ENCODE measurements around the gene ITPR1. TPM values are rescaled to one million over a fixed set of nuclear protein-coding genes. Genes with fewer than 3 reads are reported as not detected.

ITPR1 gene
- total RNA-seq, 1 donor from 2014 or later: 121 TPM

DNA sequence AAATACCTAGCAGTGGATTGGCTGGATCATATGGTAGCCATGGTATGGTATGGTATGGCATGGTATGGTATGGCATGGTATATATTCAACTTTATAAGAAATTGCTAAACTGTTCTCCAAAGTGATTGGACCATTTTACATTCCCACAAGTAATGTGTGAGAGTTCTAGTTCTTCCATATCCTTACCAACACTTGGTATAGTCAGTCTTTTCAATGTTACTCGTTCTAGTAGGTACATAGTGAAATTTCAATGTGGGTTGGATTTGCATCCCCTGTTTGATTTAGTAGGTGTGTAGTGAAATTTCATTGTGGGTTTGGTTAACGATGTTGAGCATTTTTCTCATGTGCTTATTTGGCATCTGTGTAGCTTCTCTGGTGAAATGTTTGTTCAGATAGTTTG, 154.3 kb downstream of the ITPR1 start:
- H3K4me3 ChIP-seq: no peak overlapping the region
- intact Hi-C loops (cut with DNase I): no loop called here
- peaks cover 27 to 46% of the 10 kb centered on the region in 2 donors for H3K36me3 ChIP-seq
- no peak for DNase-seq (ENCODE audit: low spot score in 2 of 2)
- peaks cover 0 to 5% of the 10 kb centered on the region in 2 donors for H3K4me1 ChIP-seq
- H3K9me3 ChIP-seq: no peaks in the 10 kb centered on the region
- TF ChIP-seq, protein P1, sequence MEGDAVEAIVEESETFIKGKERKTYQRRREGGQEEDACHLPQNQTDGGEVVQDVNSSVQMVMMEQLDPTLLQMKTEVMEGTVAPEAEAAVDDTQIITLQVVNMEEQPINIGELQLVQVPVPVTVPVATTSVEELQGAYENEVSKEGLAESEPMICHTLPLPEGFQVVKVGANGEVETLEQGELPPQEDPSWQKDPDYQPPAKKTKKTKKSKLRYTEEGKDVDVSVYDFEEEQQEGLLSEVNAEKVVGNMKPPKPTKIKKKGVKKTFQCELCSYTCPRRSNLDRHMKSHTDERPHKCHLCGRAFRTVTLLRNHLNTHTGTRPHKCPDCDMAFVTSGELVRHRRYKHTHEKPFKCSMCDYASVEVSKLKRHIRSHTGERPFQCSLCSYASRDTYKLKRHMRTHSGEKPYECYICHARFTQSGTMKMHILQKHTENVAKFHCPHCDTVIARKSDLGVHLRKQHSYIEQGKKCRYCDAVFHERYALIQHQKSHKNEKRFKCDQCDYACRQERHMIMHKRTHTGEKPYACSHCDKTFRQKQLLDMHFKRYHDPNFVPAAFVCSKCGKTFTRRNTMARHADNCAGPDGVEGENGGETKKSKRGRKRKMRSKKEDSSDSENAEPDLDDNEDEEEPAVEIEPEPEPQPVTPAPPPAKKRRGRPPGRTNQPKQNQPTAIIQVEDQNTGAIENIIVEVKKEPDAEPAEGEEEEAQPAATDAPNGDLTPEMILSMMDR (IDR thresholded peaks at IDR 0.05): no peak
- H3K27ac ChIP-seq: no peak overlapping the region
- no peaks in the 10 kb centered on the region for H3K27me3 ChIP-seq

DNA sequence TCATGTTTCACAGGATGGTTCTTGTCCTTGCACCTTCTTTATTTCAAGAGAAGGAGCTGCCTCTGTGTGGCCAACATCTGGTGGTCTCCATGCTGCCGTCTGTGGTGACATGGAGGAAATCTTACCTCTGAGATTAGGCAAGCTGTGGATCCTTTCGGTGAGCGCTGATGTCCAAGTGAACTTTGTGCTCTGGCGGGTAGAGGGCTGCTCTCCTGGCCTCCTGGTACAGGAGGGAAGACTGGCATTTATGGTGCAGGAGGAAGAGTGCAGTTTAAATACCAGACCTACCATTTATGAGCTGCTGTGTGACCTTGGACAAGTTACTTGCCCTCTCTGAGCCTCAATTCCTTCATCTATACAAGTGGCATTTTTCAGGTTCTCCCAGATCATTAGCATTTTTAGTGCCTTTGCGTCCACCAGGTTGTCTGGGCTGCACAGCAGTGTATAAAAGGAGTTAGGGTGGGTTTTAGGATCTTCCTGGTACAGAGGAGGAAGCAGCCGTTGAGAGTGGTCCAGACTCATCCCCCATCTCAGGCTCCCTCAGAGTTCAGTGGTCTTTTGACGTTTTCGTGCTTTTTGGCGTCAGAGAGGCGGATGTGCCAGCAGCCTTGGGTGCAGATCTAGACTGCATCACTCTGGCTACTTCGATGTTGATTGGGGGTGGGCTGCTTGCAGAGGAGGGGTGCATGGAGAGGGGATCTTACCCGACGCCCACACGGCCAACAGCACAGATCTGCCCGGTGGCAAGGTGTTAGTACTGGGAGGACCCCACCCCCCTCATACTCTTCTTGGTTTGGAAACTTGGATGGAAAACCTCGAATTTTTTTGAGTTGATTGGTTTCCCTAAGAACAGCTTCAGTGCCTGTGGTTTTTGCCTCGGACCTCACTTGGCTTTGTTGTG, 162.2 kb downstream of the ITPR1 start:
- Histone ChIP-seq H3K27me3 (no peaks in the 10 kb centered on the region), H3K9me3 (no peaks in the 10 kb centered on the region), H3K4me3 (no peak overlapping the region), H3K27ac (peak overlapping the region; percentile 63 to 68), H3K36me3 (peaks cover 26 to 31% of the 10 kb centered on the region in 2 donors), H3K4me1 (peaks cover 0 to 11% of the 10 kb centered on the region in 2 donors)
- intact Hi-C loops (cut with DNase I): loop anchor here (5.0 kb wide), 1 partner anchor 402 kb away; no protein-coding TSS in a partner anchor
- TF ChIP-seq, protein P1 (IDR thresholded peaks at IDR 0.05): no peak
- DNase-seq (ENCODE audit: low spot score in 2 of 2): no peak

DNA sequence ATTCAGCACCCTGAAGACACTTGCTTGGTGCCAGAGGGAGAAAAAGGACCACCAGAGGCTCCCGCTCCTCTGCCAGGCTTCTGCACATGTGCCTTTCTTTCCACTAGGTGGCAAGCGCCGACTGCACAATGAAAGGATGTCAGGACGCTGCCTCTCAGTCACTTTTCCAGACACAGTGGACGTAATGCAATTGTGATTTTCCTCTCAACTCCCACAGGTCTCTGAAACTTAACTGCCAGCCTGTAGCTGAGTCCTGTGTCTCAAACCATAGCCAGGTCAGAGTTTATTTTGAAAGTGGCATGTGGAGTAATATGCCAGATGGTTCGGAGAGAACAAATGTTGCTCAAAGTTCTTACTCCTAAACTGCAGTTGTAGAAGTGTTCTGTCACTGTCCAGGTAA, 162.9 kb downstream of the ITPR1 start:
- Histone ChIP-seq H3K27ac (peak overlapping the region; percentile 63 to 68), H3K36me3 (peaks cover 26 to 31% of the 10 kb centered on the region in 2 donors), H3K4me3 (no peak overlapping the region), H3K9me3 (no peaks in the 10 kb centered on the region), H3K4me1 (peaks cover 0 to 11% of the 10 kb centered on the region in 2 donors), H3K27me3 (no peaks in the 10 kb centered on the region)
- intact Hi-C loops (cut with DNase I): loop anchor here (5.0 kb wide), 1 partner anchor 401 kb away; no protein-coding TSS in a partner anchor
- TF ChIP-seq, protein P1 (IDR thresholded peaks at IDR 0.05): peak; percentile 73 to 81 (median 76)
- DNase-seq (ENCODE audit: low spot score in 2 of 2): peak; percentile 25 to 75

DNA sequence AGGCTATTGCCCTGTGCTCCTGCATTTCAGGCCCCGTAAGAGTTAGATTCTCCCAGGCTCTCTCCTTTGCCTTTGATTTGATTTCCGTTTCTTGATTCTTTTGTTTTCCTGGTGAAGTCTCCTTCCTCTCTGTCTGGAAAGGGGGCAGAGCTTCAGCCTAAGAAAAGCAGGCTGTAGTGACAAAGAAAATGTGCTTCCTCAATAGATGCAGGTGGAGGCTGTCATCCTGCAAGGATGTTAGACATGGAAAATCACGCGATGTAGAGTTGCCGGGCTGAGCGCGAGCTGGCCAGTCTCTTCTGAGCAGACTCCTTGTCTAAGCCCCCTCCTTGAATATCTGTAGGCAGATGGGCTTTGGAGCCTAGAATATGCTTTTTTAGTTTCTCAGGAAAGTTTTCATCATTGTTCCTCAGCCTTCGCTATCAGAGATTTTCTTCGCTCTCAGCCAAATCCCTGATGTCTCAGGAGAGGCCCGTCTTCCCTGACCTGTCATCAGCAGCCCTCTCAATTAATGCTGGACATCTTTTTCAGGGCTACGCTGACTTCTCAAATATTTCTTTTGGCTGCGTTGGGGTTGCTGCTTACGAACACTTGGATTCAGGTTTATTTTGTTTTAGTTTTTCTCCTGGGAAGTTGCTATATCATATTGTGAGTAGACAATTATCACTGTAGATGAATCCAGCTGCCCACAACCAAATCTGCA, 163.6 kb downstream of the ITPR1 start:
- Histone ChIP-seq H3K27me3 (no peaks in the 10 kb centered on the region), H3K36me3 (peaks cover 26 to 32% of the 10 kb centered on the region in 2 donors), H3K4me3 (no peak overlapping the region), H3K27ac (peak overlapping the region; percentile 63 to 68), H3K9me3 (no peaks in the 10 kb centered on the region), H3K4me1 (peaks cover 0 to 11% of the 10 kb centered on the region in 2 donors)
- DNase-seq (ENCODE audit: low spot score in 2 of 2): no peak
- intact Hi-C loops (cut with DNase I): loop anchor here (5.0 kb wide), 1 partner anchor 401 kb away; no protein-coding TSS in a partner anchor
- TF ChIP-seq, protein P1 (IDR thresholded peaks at IDR 0.05): no peak

DNA sequence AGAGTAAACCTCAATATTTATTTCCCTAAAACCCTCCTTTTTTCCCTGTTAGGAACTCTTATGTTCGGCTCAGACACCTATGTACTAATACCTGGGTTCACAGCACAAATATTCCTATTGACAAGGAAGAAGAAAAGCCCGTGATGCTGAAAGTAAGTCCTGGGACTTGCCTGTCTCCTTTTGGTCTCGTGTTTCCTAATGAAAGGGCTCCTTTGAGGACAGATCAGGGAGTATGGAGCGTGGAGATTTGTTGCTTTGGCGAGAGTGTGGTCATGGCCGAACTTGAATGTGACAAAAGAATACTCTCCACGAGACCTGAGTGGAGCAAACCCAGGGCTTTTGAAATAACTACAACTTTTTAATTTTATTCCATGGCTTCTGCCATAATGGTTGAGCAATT, 167.8 kb downstream of the ITPR1 start:
- intact Hi-C loops (cut with DNase I): no loop called here
- Histone ChIP-seq H3K36me3 (peaks cover 34 to 35% of the 10 kb centered on the region in 2 donors), H3K27ac (no peak overlapping the region), H3K27me3 (no peaks in the 10 kb centered on the region), H3K4me3 (no peak overlapping the region), H3K9me3 (no peaks in the 10 kb centered on the region), H3K4me1 (peaks cover 0 to 12% of the 10 kb centered on the region in 2 donors)
- no peak for DNase-seq (ENCODE audit: low spot score in 2 of 2)
- TF ChIP-seq, protein P1 (IDR thresholded peaks at IDR 0.05): no peak
